ENCODE results near the gene CHMP3. TPM values are rescaled to one million over a fixed set of nuclear protein-coding genes. Genes with fewer than 3 reads are reported as not detected.

The CHMP3 gene
- total RNA-seq, 1 experiment from 2014 or later = 63.4 TPM

- Histone ChIP-seq H2AFZ (ENCODE audit: low read depth, low read length, poor library complexity, severe bottlenecking) (no peak overlapping the region), H3K27ac (ENCODE audit: low read depth, low read length) (no peak overlapping the region), H3K9me2 (ENCODE audit: insufficient read depth) (no peaks in the 10 kb centered on the region), H3K4me2 (ENCODE audit: low read length) (no peak overlapping the region), H3K36me3 (ENCODE audit: control insufficient read depth in 1 of 2, insufficient read depth in 2 of 2, low read length in 2 of 2) (no peaks in the 10 kb centered on the region; a peak in 1 of 4 replicates), H4K20me1 (ENCODE audit: insufficient read depth) (no peaks in the 10 kb centered on the region), H3K9ac (ENCODE audit: low read length) (no peak overlapping the region), H3K9me3 (ENCODE audit: control insufficient read depth in 1 of 2, insufficient read depth in 1 of 2, low read depth in 1 of 2, low read length in 2 of 2) (no peaks in the 10 kb centered on the region), H3K79me2 (ENCODE audit: insufficient read depth, low read length) (peaks cover 16% of the 10 kb centered on the region), H3K4me1 (ENCODE audit: control insufficient read depth in 1 of 2, insufficient read depth in 2 of 2, low read length in 2 of 2) (peaks cover 0 to 16% of the 10 kb centered on the region in 2 experiments; a peak in 2 of 4 replicates), H3K4me3 (replicated peaks in 1 of 2; ENCODE audit: low read depth in 1 of 2, low read length in 2 of 2) (no peak overlapping the region), H3K27me3 (ENCODE audit: insufficient read depth, low read length) (no peaks in the 10 kb centered on the region)
- DNase-seq (ENCODE audit: low read depth, low spot score) (no peak), ATAC-seq (no peak)
- intact Hi-C loops (cut with micrococcal nuclease) = no loop called here
- no TSS peak for BruUV-seq (replicated peaks)
- ChIA-PET CTCF (no interaction called here), POLR2A (no interaction called here), RAD21 (ENCODE audit: low non-redundant PET in 1 of 2, low total read pairs in 2 of 2, uncharacterized antibody in 2 of 2, unreplicated experiment in 2 of 2) (no interaction called here)
- TF ChIP-seq FOSL1 (IDR thresholded peaks at IDR 0.05; ENCODE audit: low read depth) (no peak), ATF3 (IDR thresholded peaks at IDR 0.05) (no peak)
Observed at GRCh38 chr2:86566158-86566820, 3.0 kb upstream of the CHMP3 start.

GRCh38 chr2:86563650-86564061 lies 413 bp upstream of the CHMP3 start:
- DNase-seq (ENCODE audit: low read depth, low spot score) (no peak), ATAC-seq (no peak)
- H3K4me3 ChIP-seq (replicated peaks in 1 of 2; ENCODE audit: low read depth in 1 of 2, low read length in 2 of 2) = peak overlapping the region; percentile 15 to 74; a peak in 3 of 4 replicates
- H3K27me3 ChIP-seq (ENCODE audit: insufficient read depth, low read length) = no peaks in the 10 kb centered on the region
- ChIA-PET POLR2A (no interaction called here), CTCF (no interaction called here), RAD21 (ENCODE audit: low non-redundant PET in 1 of 2, low total read pairs in 2 of 2, uncharacterized antibody in 2 of 2, unreplicated experiment in 2 of 2) (no interaction called here)
- H3K9me2 ChIP-seq (ENCODE audit: insufficient read depth) = no peaks in the 10 kb centered on the region
- peaks cover 0 to 16% of the 10 kb centered on the region in 2 experiments; a peak in 2 of 4 replicates for H3K4me1 ChIP-seq (ENCODE audit: control insufficient read depth in 1 of 2, insufficient read depth in 2 of 2, low read length in 2 of 2)
- H3K27ac ChIP-seq (ENCODE audit: low read depth, low read length) = peak overlapping the region; percentile 77
- TF ChIP-seq CTCF (IDR thresholded peaks at IDR 0.05 in 2 of 3, conservative IDR thresholded peaks at IDR 0.05 in 1 of 3; ENCODE audit: borderline replicate concordance in 1 of 3, insufficient read depth in 1 of 3, low read depth in 2 of 3, low read length in 2 of 3) (no peak), CBX3 (IDR thresholded peaks at IDR 0.05; ENCODE audit: low read depth) (peak; percentile 3; the same call in 1 of the 2 replicates), MAX (IDR thresholded peaks at IDR 0.05) (no peak), POLR2A (IDR thresholded peaks at IDR 0.05; ENCODE audit: borderline replicate concordance, extremely low read depth, insufficient read depth, insufficient read length) (no peak)
- no peaks in the 10 kb centered on the region; a peak in 1 of 4 replicates for H3K36me3 ChIP-seq (ENCODE audit: control insufficient read depth in 1 of 2, insufficient read depth in 2 of 2, low read length in 2 of 2)
- peaks cover 38% of the 10 kb centered on the region for H3K79me2 ChIP-seq (ENCODE audit: insufficient read depth, low read length)
- no peak overlapping the region; the same call in 1 of the 2 replicates for H3K9ac ChIP-seq (ENCODE audit: low read length)
- no peak overlapping the region for H2AFZ ChIP-seq (ENCODE audit: low read depth, low read length, poor library complexity, severe bottlenecking)
- BruUV-seq (replicated peaks) = TSS peak; percentile 98
- no peaks in the 10 kb centered on the region for H3K9me3 ChIP-seq (ENCODE audit: control insufficient read depth in 1 of 2, insufficient read depth in 1 of 2, low read depth in 1 of 2, low read length in 2 of 2)
- peak overlapping the region; percentile 84 for H3K4me2 ChIP-seq (ENCODE audit: low read length)
- H4K20me1 ChIP-seq (ENCODE audit: insufficient read depth) = no peaks in the 10 kb centered on the region
- intact Hi-C loops (cut with micrococcal nuclease) = loop anchor here (5.0 kb wide), 1 partner anchor 121 kb away; the partner anchor contains the start of gene KDM3A

All from HCT116 (cell line).